HG03060 (cell line): ENCODE results near the gene CLASP1.
A peak's percentile ranks its signal among the peaks of the same experiment; 100 is the strongest.
"Not testable (repeated sequence)": the region's sequence is repeated elsewhere in the genome, so short reads cannot be mapped to it uniquely, and the experiment has no call there.

Source experiments
- ATAC-seq: cut with Tn5 transposase; IDR thresholded peaks from one replicate; pipeline ENCODE4 v1.9.1; 2021; ENCODE audit warnings: low read depth, moderate number of reproducible peaks; ENCODE audit not compliant: unreplicated experiment

The CLASP1 gene

GRCh38 chr2:121552477-121553180 lies 96.6 kb downstream of the CLASP1 start:
- not testable (repeated sequence) for ATAC-seq

GRCh38 chr2:121550669-121551068 lies 98.6 kb downstream of the CLASP1 start:
- ATAC-seq: no peak

GRCh38 chr2:121547646-121548045 lies 101.6 kb downstream of the CLASP1 start:
- no peak for ATAC-seq

- no peak for ATAC-seq
These were observed 103.3 kb downstream of the CLASP1 start for GRCh38 chr2:121545913-121546312.

GRCh38 chr2:121545257-121545656 lies 104.0 kb downstream of the CLASP1 start:
- ATAC-seq: no peak

GRCh38 chr2:121541495-121541894 lies 107.8 kb downstream of the CLASP1 start:
- ATAC-seq: no peak

GRCh38 chr2:121539750-121540469 lies 109.4 kb downstream of the CLASP1 start:
- no peak for ATAC-seq

GRCh38 chr2:121536850-121537557 lies 112.3 kb downstream of the CLASP1 start:
- no peak for ATAC-seq

GRCh38 chr2:121536347-121536746 lies 112.9 kb downstream of the CLASP1 start:
- no peak for ATAC-seq

- no peak for ATAC-seq
These were observed 115.3 kb downstream of the CLASP1 start for GRCh38 chr2:121534007-121534406.

GRCh38 chr2:121532894-121533293 lies 116.4 kb downstream of the CLASP1 start:
- no peak for ATAC-seq

GRCh38 chr2:121532347-121532766 lies 116.9 kb downstream of the CLASP1 start:
- ATAC-seq: no peak

- peak; percentile 36 for ATAC-seq
These were observed 119.0 kb downstream of the CLASP1 start for GRCh38 chr2:121530212-121530705.

- ATAC-seq: no peak
These were observed 119.6 kb downstream of the CLASP1 start for GRCh38 chr2:121529439-121530211.

- no peak for ATAC-seq
These were observed 122.1 kb downstream of the CLASP1 start for GRCh38 chr2:121527009-121527682.

- ATAC-seq: no peak
These were observed 124.4 kb downstream of the CLASP1 start for GRCh38 chr2:121524685-121525425.

GRCh38 chr2:121521359-121521758 lies 127.9 kb downstream of the CLASP1 start:
- no peak for ATAC-seq

- no peak for ATAC-seq
These were observed 128.6 kb downstream of the CLASP1 start for GRCh38 chr2:121520641-121520994.
